T47D (cell line): ENCODE data around the gene MAP10.

Experiments used
- DNase-seq, 2 experiments: peaks; one replicate each; pipeline versions ENCODE4 v3.0.0 to v3.0.0-alpha.2; 2011 to 2012; ENCODE audit warnings: low read depth in 1 of 2, low spot score in 1 of 2
- JUND ChIP-seq: IDR thresholded peaks from 2 replicates; pipeline ENCODE4 v1.6.1; 2012; ENCODE audit warnings: low read depth
- in situ Hi-C: cut with HindIII; loops from 2 replicates; pipeline ENCODE4 v1.10.0; 2016; ENCODE audit warnings: low sequenced_read_pairs, low pct_unique_long_range_greater_than_20kb

The MAP10 gene

GRCh38 chr1:232812560-232812959 is 7.3 kb downstream of the MAP10 start:
- DNase-seq: no peak
- in situ Hi-C loops: no loop called here
- TF ChIP-seq JUND: no peak

GRCh38 chr1:232813097-232813496 is 7.9 kb downstream of the MAP10 start:
- in situ Hi-C loops: no loop called here
- no peak for DNase-seq
- TF ChIP-seq JUND: no peak

GRCh38 chr1:232813760-232814159 is 8.5 kb downstream of the MAP10 start:
- DNase-seq: no peak
- no peak for TF ChIP-seq JUND
- in situ Hi-C loops: no loop called here

DNA sequence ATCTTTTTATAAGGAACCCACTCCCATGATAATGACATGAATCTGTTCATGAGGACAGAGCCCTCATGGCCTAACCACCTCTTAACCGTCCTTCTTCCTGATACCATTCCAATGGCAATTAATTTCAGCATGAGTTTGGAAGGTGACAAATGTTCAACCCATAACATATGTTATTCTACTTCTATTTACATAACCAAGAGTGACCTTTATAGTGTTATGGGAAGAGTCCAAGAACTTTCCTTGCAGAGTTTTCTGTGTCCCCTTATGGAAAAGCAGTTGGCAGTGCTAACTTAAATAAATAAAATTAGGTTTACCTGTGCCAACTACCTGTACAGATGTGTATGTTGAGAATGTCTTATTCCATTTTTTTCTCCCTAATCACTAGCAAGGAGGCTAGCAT is 11.1 kb downstream of the MAP10 start:
- TF ChIP-seq JUND: no peak
- DNase-seq: no peak
- in situ Hi-C loops: no loop called here

- in situ Hi-C loops: no loop called here
- TF ChIP-seq JUND: no peak
- DNase-seq: no peak
These were observed 12.8 kb downstream of the MAP10 start for GRCh38 chr1:232818040-232818439.

DNA sequence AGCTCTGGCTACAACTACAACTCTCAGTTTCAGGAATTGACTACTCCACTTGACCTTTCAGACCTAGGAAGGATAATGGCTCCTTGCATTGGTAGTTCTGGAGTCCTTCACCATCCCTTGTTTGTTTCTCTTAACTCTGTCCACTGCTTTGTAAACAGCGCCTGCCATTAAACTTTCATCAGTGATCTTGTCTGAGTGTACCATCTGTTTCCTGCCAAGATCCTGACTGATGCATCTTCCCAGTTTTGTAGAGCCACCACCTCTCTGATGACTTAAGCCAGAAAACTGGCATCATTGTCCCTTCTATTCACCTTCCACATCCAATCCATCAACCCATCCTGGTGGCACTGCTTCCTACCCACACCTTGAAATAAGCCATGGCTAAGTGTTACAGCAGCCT is 15.2 kb downstream of the MAP10 start:
- no peak for TF ChIP-seq JUND
- in situ Hi-C loops: no loop called here
- DNase-seq: no peak

DNA sequence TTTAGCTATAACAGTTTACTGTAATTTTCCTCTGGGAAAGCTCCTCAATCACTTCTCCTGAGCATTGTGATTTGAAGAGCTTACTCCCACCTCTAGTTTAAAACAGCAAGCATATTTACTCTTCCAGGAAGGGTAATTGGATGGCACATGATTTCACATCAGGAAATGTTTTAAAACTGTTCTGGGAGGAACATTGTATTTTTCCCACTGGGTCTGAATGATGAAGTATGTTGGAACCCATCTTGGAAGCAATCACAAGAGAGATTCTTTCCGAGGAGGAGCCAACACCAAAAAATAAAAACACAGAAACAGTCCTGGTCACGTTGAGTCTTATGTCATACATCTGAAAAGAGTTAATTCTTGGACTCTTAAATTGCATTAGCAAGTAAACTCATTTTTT is 17.3 kb downstream of the MAP10 start:
- no peak for TF ChIP-seq JUND
- DNase-seq: no peak
- in situ Hi-C loops: no loop called here

GRCh38 chr1:232826318-232826717 is 21.1 kb downstream of the MAP10 start:
- no peak for DNase-seq
- in situ Hi-C loops: no loop called here
- TF ChIP-seq JUND: no peak

DNA sequence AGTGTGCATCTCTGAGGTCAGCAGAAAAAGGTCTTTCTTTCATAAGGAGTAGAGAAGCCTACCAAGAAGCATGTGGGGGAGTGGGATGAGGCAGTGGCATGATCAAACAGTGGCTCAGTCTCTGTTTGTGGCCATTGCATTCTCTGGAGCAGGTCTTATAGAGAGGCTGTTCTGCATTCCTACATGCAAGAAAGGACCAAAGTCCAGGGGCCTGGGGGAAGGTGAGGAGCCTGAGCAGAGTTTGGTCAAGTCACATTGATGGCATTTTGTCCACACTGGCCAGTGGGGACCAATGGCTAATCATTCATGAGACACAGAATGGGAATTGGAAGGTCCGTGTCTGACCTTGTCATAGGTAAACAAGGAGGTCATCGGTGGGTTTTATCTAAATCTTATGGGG is 25.4 kb downstream of the MAP10 start:
- in situ Hi-C loops: no loop called here
- TF ChIP-seq JUND: no peak
- DNase-seq: no peak

GRCh38 chr1:232831895-232832294 is 26.7 kb downstream of the MAP10 start:
- in situ Hi-C loops: no loop called here
- TF ChIP-seq JUND: no peak
- DNase-seq: no peak

DNA sequence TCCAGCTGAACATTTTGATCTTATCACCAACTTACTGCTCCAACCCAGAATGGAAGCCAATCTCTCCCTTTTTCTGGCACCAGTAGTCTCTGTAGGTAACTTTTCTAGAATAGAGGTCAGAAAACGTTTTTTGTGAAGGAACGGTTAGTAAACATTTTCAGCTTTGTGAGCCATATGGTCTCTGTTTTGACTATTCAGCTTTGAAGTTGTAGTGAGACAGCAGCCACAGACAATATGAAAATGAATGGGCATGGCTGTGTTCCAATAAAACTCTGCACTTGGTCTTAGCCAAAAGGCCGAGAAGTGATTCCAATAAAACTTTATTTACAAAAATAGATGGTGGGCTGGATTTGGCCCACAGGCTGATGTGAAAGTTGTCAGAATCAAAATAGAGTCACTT is 28.9 kb downstream of the MAP10 start:
- no peak for DNase-seq
- in situ Hi-C loops: no loop called here
- TF ChIP-seq JUND: no peak

DNA sequence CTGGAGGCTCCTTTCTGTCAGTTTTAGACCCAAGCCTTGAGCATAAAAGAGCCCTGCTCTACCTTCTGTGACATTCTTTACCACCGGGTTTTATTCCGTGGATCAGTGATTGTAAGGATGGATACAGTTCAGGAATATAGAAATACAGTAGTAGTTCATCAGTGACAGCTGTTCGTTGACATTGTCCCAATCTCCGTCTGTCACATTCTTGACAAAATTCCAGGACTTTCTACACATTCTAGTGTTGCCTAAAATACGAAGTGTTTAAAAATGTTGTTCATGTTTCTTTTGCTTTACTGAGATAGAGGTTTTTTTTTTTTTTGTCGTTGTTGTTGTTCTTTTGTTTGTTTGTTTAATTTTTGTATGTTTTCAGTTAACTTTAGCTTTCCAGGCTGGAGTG is 29.9 kb downstream of the MAP10 start:
- no peak for TF ChIP-seq JUND
- no peak for DNase-seq
- in situ Hi-C loops: no loop called here

- in situ Hi-C loops: no loop called here
- no peak for DNase-seq
- TF ChIP-seq JUND: no peak
These were observed 31.9 kb downstream of the MAP10 start for GRCh38 chr1:232837087-232837486.

DNA sequence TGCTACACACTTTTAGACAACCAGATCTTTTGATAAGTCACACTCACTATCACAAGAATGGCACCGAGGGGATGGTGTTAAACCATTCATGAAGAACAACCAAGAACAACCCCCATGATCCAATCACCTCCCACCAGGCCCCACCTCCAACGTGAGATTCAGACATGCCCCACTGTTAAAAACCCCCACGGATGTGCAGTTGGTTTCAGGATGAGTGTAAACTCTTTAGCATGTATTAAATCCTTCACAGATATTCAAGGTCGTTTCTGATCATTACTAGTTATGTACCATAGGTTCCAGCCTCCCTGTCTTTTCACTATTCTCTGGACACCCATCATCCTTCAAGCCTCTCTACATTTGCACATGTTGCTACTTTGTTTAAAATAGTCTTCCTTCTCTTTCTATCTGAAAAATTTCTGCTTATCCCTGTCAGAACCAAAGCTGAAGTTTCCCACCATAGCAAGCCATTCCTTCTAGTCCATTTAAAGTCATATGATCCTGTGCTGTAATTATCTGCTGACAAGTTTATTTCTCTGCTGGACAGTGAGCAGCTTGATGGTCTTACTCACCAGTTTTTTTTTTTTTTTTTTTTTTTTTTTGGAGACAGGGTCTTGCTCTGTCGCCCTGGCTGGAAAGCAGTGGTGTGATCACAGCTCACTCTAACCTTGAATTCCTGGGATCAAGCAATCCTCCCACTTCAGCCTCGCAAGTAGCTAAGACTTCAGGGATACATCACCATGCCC is 36.8 kb downstream of the MAP10 start:
- no peak for TF ChIP-seq JUND
- in situ Hi-C loops: no loop called here
- DNase-seq: no peak
